K562 (cell line): ENCODE results near the gene PDE9A. TPM values are rescaled to one million over a fixed set of nuclear protein-coding genes. Genes with fewer than 3 reads are reported as not detected.

ENCODE experiments used
- ATAC-seq: fragments of 200-7000 bp; cut with Tn5 transposase; 3 replicates; pipeline ENCODE4 v1.9.1; 2020; ENCODE audit warnings: moderate library complexity
- BruUV-seq: library from RNA; stranded (reverse); fragments of 400-500 nt; replicated peaks from 2 replicates; lab custom pipeline; 2021; lab: Mats Ljungman, UMichigan
- CTCF ChIA-PET: fragments of 300-600 bp; formaldehyde crosslinking; extraction: SDS; loops from one replicate; lab custom pipeline; 2021; ENCODE audit warnings: low intra/inter-chr PET ratio; lab: Yijun Ruan, JAX
- POLR2A ChIA-PET: fragments of 300-600, 350-650 bp; sonication (Branson Sonifier 250); formaldehyde crosslinking; extraction: SDS; loops from one replicate; lab custom pipeline; 2021; ENCODE audit warnings: antibody characterized with exemption, inconsistent platforms; lab: Yijun Ruan, JAX
- DNase-seq, 4 experiments: peaks; one replicate each; pipeline versions ENCODE4 v3.0.0 to v3.0.0-alpha.2; 2011 to 2018; ENCODE audit warnings: low spot score in 3 of 4, mixed read lengths in 3 of 4; ENCODE audit errors: extremely low read depth in 1 of 4
- FAIRE-seq: peaks from 2 replicates; lab custom pipeline; 2011; peaks lifted over from hg19 to GRCh38; lab: Jason Lieb, UNC
- H2AFZ ChIP-seq: 2 replicates; pipeline ENCODE4 v1.6.0; 2011; ENCODE audit warnings: low read depth, low read length, control low read depth, inconsistent platforms
- H3K27ac ChIP-seq: fragments of 200-600 bp; 3 replicates; pipeline ENCODE4 v1.8.0; 2011; ENCODE audit warnings: low read depth, mild to moderate bottlenecking, control low read depth, inconsistent platforms, low read length, moderate library complexity, mixed read lengths; ENCODE audit errors: extremely low read depth
- H3K27me3 ChIP-seq, 2 experiments: fragments of 300-600 bp in 1 of 2; 2 replicates in 1 of 2; 3 replicates in 1 of 2; pipeline versions ENCODE4 v1.6.0 to v1.8.0; 2011; ENCODE audit warnings: inconsistent platforms in 2 of 2, low read length in 2 of 2, mild to moderate bottlenecking in 1 of 2, mixed read lengths in 1 of 2, moderate library complexity in 1 of 2; ENCODE audit not compliant: control insufficient read depth in 2 of 2, insufficient read depth in 2 of 2
- H3K36me3 ChIP-seq: fragments of 300-600 bp; 3 replicates; pipeline ENCODE4 v1.8.0; 2011; ENCODE audit warnings: mild to moderate bottlenecking, low read length, inconsistent platforms; ENCODE audit not compliant: control insufficient read depth, insufficient read depth
- H3K4me1 ChIP-seq, 2 experiments: fragments of 200-600 bp in 1 of 2; replicated peaks in 1 of 2; 2 replicates in 1 of 2; 3 replicates in 1 of 2; pipeline versions ENCODE4 v1.5.1 to v1.8.0; 2011; ENCODE audit warnings: inconsistent platforms in 2 of 2, low read length in 2 of 2, mild to moderate bottlenecking in 1 of 2, mixed read lengths in 1 of 2, moderate library complexity in 1 of 2; ENCODE audit not compliant: control insufficient read depth in 2 of 2, insufficient read depth in 2 of 2
- H3K4me2 ChIP-seq: 2 replicates; pipeline ENCODE4 v1.6.1; 2011; ENCODE audit warnings: low read length, control low read depth, inconsistent platforms, mixed read lengths; ENCODE audit not compliant: insufficient read depth
- H3K4me3 ChIP-seq: fragments of 200-600 bp; sonication (generic), shearing (Covaris generic); 2 replicates; pipeline ENCODE4 v1.5.1; 2016; ENCODE audit warnings: control low read depth, inconsistent platforms
- H3K79me2 ChIP-seq: fragments of 200-600 bp; 3 replicates; pipeline ENCODE4 v1.8.0; 2011; ENCODE audit warnings: low read length, inconsistent platforms; ENCODE audit not compliant: control insufficient read depth, insufficient read depth
- H3K9ac ChIP-seq, 2 experiments: 2 replicates each; pipeline versions ENCODE4 v1.6.0 to v1.6.1; 2011; ENCODE audit warnings: low read depth in 2 of 2, low read length in 2 of 2, control low read depth in 1 of 2, inconsistent platforms in 1 of 2, mild to moderate bottlenecking in 1 of 2, mixed read lengths in 1 of 2; ENCODE audit not compliant: insufficient read depth in 1 of 2
- H3K9me1 ChIP-seq: one replicate; pipeline ENCODE4 v1.6.0; 2011; ENCODE audit warnings: inconsistent platforms, mild to moderate bottlenecking, low read length, moderate library complexity; ENCODE audit not compliant: control insufficient read depth, insufficient read depth
- H3K9me3 ChIP-seq: replicated peaks from 2 replicates; pipeline ENCODE4 v1.5.1; 2011; ENCODE audit warnings: low read depth, low read length, inconsistent platforms; ENCODE audit not compliant: control insufficient read depth, insufficient read depth
- H4K20me1 ChIP-seq: replicated peaks from 2 replicates; pipeline ENCODE4 v1.6.1; 2011; ENCODE audit warnings: low read length, inconsistent platforms, mixed read lengths; ENCODE audit not compliant: control insufficient read depth, insufficient read depth
- HMG20A ChIP-seq: fragments of 450-650 bp; formaldehyde crosslinking; conservative IDR thresholded peaks from 2 replicates; pipeline ENCODE4 v1.4.0; 2020; ENCODE audit warnings: mild to moderate bottlenecking, mixed read lengths
- HNRNPH1 ChIP-seq: fragments of 200-400 bp; formaldehyde crosslinking; optimal IDR thresholded peaks from 2 replicates; pipeline ENCODE3; 2017; ENCODE audit warnings: low read depth, mild to moderate bottlenecking, low read length, moderate library complexity
- MAZ ChIP-seq, 2 experiments: fragments of 450-650 bp in 1 of 2; sonication (generic) in 1 of 2; formaldehyde crosslinking; IDR thresholded peaks in 1 of 2; conservative IDR thresholded peaks in 1 of 2; 2 replicates each; pipeline versions ENCODE4 v1.4.0 to v1.5.0; 2020; ENCODE audit warnings: mild to moderate bottlenecking in 1 of 2, missing genetic modification reagents in 1 of 2
- POLR2H ChIP-seq: IDR thresholded peaks from 2 replicates; pipeline ENCODE4 v1.6.1; 2016; ENCODE audit warnings: missing genetic modification characterization, low read depth, mild to moderate bottlenecking, control low read depth, missing compliant biosample characterization, moderate library complexity
- ZNF507 ChIP-seq: conservative IDR thresholded peaks from 2 replicates; pipeline ENCODE4 v1.6.1; 2017; ENCODE audit warnings: missing genetic modification characterization, missing compliant biosample characterization
- ZNF79 ChIP-seq: fragments of 250-450 bp; sonication (Bioruptor Pico); IDR thresholded peaks from 2 replicates; pipeline ENCODE4 v1.4.0; 2020; ENCODE audit warnings: low read depth, mild to moderate bottlenecking, moderate library complexity
- WGBS: fragments of 100-300 bp; shearing (Covaris generic); methylation state at CpG from one replicate; pipeline ENCODE4 v1.1.6; 2016; ENCODE audit warnings: low coverage, mixed read lengths; ENCODE audit not compliant: insufficient coverage; ENCODE audit errors: missing lambda C conversion rate; 5-methylcytosine and 5-hydroxymethylcytosine counted together
- in situ Hi-C: fragments of 300-500 bp; cut with MboI; formaldehyde crosslinking; loops from 4 replicates; pipeline ENCODE4 v1.15.0; 2018; ENCODE audit warnings: inconsistent platforms, mixed read lengths
- intact Hi-C: fragments of 100-400 bp; cut with micrococcal nuclease; formaldehyde crosslinking; loops from 2 replicates; pipeline ENCODE4 v1.14.2; 2022
- polyA plus RNA-seq, 8 experiments: library from polyadenylated mRNA; depleted of rRNA in 4 of 8; stranded (reverse) in 5 of 8; unstranded in 3 of 8; fragments of >200 nt; fragmentation: Nextera tagmentation in 2 of 8; fragmentation: Illumina TruSeq in 1 of 8; extraction: Ambion mirVana in 2 of 8; extraction: Trizol in 1 of 8; gene quantifications; 2 replicates each; pipeline versions ENCODE4 v1.2.1 to v1.2.3, GENCODE V29; 2011 to 2014; ENCODE audit warnings: inconsistent platforms in 1 of 8, missing spikeins in 1 of 8
- total RNA-seq, 7 experiments: library from RNA; depleted of rRNA in 6 of 7; stranded (reverse); fragments of >200 nt in 6 of 7; fragmentation: Illumina TruSeq in 2 of 7; extraction: Trizol in 2 of 7; gene quantifications; 2 replicates each; pipeline versions ENCODE4 v1.2.1 to v1.2.3, GENCODE V29; 2011 to 2021; ENCODE audit warnings: low replicate concordance in 1 of 7
- TF ChIP-seq, protein P1 (sequence below): sonication (generic); formaldehyde crosslinking; IDR thresholded peaks from 2 replicates; pipeline ENCODE4 v1.8.0; 2022; ENCODE audit warnings: mild to moderate bottlenecking, missing genetic modification reagents, borderline replicate concordance
- TF ChIP-seq, protein P2 (sequence below): sonication (generic); formaldehyde crosslinking; IDR thresholded peaks from 2 replicates; pipeline ENCODE4 v1.8.1; 2023; ENCODE audit warnings: mild to moderate bottlenecking, missing genetic modification reagents

Gene PDE9A
- total and polyA plus RNA-seq, 9 of the 15 experiments (the other 6 are each of a cell fraction or from before 2014, with no cell fraction given): 0.07 to 0.27 TPM; not detected in 7

DNA sequence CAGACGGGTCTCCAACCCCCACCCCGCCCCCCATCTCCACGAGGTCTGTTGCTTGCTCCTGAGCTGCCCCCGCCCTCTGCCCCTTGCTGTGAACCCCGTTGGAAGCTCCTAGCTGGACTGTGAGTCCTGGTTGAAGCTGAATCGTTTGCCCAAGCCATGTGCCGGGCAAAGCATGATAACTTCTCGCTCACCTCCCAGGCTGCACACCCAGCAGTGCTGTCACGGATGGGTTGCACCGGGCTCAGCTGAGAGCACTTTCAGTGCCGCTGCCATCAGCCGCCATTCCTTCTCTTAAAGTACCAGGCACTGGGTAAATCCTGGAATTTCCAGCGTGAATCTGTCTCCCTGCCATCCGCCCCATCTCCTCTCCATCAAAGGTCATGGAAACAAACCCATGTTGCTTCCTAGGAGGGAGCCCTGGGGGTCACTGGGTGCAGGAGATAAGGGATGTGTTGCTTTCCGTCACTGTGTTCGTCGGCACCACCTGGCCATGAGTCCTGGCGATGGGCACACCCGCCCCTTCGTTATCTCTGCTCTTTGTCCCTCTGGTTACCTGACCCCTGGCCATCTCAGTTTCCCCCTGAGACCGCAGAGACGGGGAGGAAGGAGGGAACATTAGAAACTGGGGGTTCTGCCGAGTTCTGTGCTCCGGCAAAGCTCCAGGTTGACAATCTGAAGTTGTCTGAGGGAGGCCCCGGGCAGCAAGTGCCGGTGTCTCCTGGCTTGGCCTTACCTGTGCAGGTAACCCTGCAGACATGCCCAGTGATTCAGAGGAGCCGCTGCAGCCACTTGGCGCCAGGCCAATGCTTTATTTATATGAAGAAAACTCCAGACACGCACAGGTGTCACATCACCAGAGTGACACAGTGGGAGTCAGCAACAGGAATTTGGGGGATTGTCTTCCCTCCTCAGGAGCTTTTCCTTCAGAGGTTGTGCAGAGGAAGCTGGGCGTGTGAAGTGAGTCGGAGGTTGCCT lies 2.7 kb downstream of the PDE9A start:
- Histone ChIP-seq H3K79me2 (no peaks in the 10 kb centered on the region), H3K4me1 (peaks cover 0 to 14% of the 10 kb centered on the region in 2 experiments; a peak in 2 of 5 replicates), H3K9me3 (no peaks in the 10 kb centered on the region), H3K4me3 (no peak overlapping the region), H3K4me2 (no peak overlapping the region), H3K27me3 (peaks cover 77 to 89% of the 10 kb centered on the region in 2 experiments), H3K27ac (no peak overlapping the region), H4K20me1 (peaks cover 40% of the 10 kb centered on the region), H3K9me1 (no peaks in the 10 kb centered on the region), H3K9ac (no peak overlapping the region), H3K36me3 (no peaks in the 10 kb centered on the region), H2AFZ (no peak overlapping the region)
- FAIRE-seq: no peak
- intact Hi-C loops: no loop called here
- in situ Hi-C loops: no loop called here
- WGBS: 1% methylated on average over 30 of the region's 31 CpGs
- ChIA-PET CTCF (no interaction called here), POLR2A (interaction anchor here (0.7 to 2.1 kb wide), 4 partner anchors 9 to 344 kb away, joined by 3 to 10 read pairs (median 4); no protein-coding TSS in a partner anchor)
- no TSS peak for BruUV-seq
- TF ChIP-seq, protein P1, sequence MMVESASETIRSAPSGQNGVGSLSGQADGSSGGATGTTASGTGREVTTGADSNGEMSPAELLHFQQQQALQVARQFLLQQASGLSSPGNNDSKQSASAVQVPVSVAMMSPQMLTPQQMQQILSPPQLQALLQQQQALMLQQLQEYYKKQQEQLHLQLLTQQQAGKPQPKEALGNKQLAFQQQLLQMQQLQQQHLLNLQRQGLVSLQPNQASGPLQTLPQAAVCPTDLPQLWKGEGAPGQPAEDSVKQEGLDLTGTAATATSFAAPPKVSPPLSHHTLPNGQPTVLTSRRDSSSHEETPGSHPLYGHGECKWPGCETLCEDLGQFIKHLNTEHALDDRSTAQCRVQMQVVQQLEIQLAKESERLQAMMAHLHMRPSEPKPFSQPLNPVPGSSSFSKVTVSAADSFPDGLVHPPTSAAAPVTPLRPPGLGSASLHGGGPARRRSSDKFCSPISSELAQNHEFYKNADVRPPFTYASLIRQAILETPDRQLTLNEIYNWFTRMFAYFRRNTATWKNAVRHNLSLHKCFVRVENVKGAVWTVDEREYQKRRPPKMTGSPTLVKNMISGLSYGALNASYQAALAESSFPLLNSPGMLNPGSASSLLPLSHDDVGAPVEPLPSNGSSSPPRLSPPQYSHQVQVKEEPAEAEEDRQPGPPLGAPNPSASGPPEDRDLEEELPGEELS (CRISPR knock-in tag): no peak
- TF ChIP-seq, protein P2, sequence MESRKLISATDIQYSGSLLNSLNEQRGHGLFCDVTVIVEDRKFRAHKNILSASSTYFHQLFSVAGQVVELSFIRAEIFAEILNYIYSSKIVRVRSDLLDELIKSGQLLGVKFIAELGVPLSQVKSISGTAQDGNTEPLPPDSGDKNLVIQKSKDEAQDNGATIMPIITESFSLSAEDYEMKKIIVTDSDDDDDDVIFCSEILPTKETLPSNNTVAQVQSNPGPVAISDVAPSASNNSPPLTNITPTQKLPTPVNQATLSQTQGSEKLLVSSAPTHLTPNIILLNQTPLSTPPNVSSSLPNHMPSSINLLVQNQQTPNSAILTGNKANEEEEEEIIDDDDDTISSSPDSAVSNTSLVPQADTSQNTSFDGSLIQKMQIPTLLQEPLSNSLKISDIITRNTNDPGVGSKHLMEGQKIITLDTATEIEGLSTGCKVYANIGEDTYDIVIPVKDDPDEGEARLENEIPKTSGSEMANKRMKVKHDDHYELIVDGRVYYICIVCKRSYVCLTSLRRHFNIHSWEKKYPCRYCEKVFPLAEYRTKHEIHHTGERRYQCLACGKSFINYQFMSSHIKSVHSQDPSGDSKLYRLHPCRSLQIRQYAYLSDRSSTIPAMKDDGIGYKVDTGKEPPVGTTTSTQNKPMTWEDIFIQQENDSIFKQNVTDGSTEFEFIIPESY (CRISPR knock-in tag): no peak
- no peak for TF ChIP-seq HMG20A (CRISPR knock-in tag)
- TF ChIP-seq ZNF79 (CRISPR knock-in tag): no peak
- no peak for TF ChIP-seq HNRNPH1
- no peak for TF ChIP-seq POLR2H
- TF ChIP-seq ZNF507 (tag): no peak
- no peak for TF ChIP-seq MAZ (CRISPR knock-in tag; conservative IDR thresholded peaks at IDR 0.05 in 1 of 2, IDR thresholded peaks at IDR 0.05 in 1 of 2)
- no peak for DNase-seq
- no peak for ATAC-seq
